Activated T-cell treated with anti-CD3 and anti-CD28 coated beads for 24 hours (primary cell): ENCODE measurements around the gene SORL1.

Source experiments
- DNase-seq: peaks from one replicate; pipeline ENCODE4 v3.0.0-alpha.2; 2020; ENCODE audit warnings: low read depth

The SORL1 gene

GRCh38 chr11:121453589-121454299 is 1.6 kb downstream of the SORL1 start:
- no peak for DNase-seq

GRCh38 chr11:121455115-121455514 is 3.0 kb downstream of the SORL1 start:
- DNase-seq: no peak

GRCh38 chr11:121456151-121456550 is 4.0 kb downstream of the SORL1 start:
- DNase-seq: no peak

- no peak for DNase-seq
These were observed 4.8 kb downstream of the SORL1 start for GRCh38 chr11:121456816-121457431.

GRCh38 chr11:121458551-121458950 is 6.4 kb downstream of the SORL1 start:
- no peak for DNase-seq

- DNase-seq: no peak
These were observed 7.4 kb downstream of the SORL1 start for GRCh38 chr11:121459413-121460017.

GRCh38 chr11:121460941-121461514 is 8.9 kb downstream of the SORL1 start:
- no peak for DNase-seq

GRCh38 chr11:121461843-121462242 is 9.7 kb downstream of the SORL1 start:
- no peak for DNase-seq

GRCh38 chr11:121463689-121464335 is 11.7 kb downstream of the SORL1 start:
- DNase-seq: no peak

GRCh38 chr11:121464352-121464946 is 12.3 kb downstream of the SORL1 start:
- peak; percentile 70 for DNase-seq

- no peak for DNase-seq
These were observed 13.6 kb downstream of the SORL1 start for GRCh38 chr11:121465709-121466062.

- peak; percentile 44 for DNase-seq
These were observed 14.1 kb downstream of the SORL1 start for GRCh38 chr11:121466063-121466794.

GRCh38 chr11:121467471-121467870 is 15.4 kb downstream of the SORL1 start:
- DNase-seq: no peak

GRCh38 chr11:121467965-121468364 is 15.9 kb downstream of the SORL1 start:
- DNase-seq: peak; percentile 78

- no peak for DNase-seq
These were observed 17.8 kb downstream of the SORL1 start for GRCh38 chr11:121469910-121470309.

- DNase-seq: no peak
These were observed 19.1 kb downstream of the SORL1 start for GRCh38 chr11:121471167-121471566.

- DNase-seq: no peak
These were observed 20.2 kb downstream of the SORL1 start for GRCh38 chr11:121472312-121472711.

GRCh38 chr11:121473064-121473777 is 21.1 kb downstream of the SORL1 start:
- no peak for DNase-seq

GRCh38 chr11:121474680-121475079 is 22.6 kb downstream of the SORL1 start:
- DNase-seq: no peak

GRCh38 chr11:121476379-121477032 is 24.4 kb downstream of the SORL1 start:
- DNase-seq: no peak
